GM19023 (cell line): ENCODE results near the gene TMEM144.
"Not testable (repeated sequence)": the region's sequence is repeated elsewhere in the genome, so short reads cannot be mapped to it uniquely, and the experiment has no call there.

ENCODE experiments used
- ATAC-seq: cut with Tn5 transposase; IDR thresholded peaks from one replicate; pipeline ENCODE4 v1.9.1; 2021; ENCODE audit warnings: mild to moderate bottlenecking, moderate library complexity; ENCODE audit not compliant: unreplicated experiment

TMEM144 gene

DNA sequence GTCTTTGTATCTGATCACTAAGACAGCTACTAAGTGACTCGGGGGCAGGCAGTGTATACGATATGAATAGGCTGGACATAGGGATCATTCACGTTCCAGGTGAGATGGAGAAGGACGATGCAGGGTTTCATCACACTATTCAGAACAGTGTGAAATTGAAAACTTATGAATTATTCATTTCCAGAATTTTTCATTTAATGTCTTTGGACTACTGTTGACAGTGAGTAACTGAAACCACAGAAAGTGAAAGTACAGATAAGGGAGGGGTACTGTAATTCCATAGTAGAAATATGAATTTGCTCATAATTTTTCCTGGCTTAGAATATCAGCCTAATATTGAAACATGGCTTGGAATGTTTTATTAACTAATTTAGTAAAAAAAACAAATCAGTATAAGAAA lies 24.4 kb downstream of the TMEM144 start:
- ATAC-seq: no peak

- ATAC-seq: no peak
Measured at GRCh38 chr4:158236304-158237030, 26.2 kb downstream of the TMEM144 start.

DNA sequence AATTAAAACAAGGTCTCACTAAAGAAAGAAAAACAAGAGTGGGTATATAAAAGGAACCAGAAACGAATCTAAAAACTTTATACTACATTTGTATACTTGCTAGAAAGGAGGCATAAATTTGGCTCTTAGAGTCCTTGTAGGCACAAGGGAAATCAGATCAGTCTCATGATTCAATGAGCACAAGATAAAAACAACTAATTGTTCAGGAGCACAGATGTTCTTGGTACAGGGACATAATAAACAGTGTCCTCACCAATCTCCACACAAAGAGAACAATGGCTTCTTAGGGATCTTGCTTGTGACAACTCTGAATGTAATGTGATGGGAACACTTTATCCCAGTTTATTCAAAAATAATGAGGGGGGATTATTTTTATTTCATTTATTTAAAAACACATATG lies 28.3 kb downstream of the TMEM144 start:
- no peak for ATAC-seq

GRCh38 chr4:158239196-158239595 lies 28.9 kb downstream of the TMEM144 start:
- ATAC-seq: no peak

DNA sequence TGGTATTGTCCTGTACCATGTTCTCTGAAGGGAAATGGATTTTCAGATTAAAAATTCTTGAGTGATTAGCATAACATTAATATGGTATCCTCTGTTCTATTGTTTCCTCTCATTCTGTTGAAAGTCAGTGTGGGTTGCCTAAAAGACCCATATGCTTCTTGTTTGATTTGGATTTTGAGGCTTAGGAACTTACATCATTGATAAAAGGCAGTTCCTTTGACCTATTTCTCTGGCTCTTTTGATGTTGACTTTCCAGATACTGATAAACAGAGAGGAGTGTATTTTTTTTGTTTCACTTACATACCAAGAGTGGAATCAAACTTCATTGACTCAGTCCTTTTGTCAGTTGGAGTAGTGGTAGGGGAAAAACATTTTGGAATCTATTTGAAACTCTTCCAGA lies 32.8 kb downstream of the TMEM144 start:
- no peak for ATAC-seq

DNA sequence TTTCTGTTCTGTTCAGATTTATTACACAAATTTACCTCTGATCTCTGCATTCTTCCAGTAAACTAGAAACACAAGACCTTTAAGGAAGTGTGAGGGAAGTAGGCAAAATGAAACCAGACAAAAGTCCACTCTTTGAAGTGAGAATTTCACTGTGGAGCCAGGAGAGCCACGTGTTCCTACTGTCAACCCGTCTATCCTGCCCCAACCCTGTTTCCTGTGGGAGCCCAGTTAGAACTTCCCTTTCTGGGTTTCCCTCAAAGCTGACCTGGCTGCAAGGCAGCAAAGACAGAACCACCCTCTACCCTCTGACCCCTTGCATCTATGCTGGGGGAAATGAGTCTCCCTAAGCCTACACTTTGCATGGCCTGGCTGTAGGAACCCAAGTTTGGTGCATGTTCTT lies 40.0 kb downstream of the TMEM144 start:
- no peak for ATAC-seq

GRCh38 chr4:158253350-158253980 lies 43.2 kb downstream of the TMEM144 start:
- peak; percentile 88 for ATAC-seq

DNA sequence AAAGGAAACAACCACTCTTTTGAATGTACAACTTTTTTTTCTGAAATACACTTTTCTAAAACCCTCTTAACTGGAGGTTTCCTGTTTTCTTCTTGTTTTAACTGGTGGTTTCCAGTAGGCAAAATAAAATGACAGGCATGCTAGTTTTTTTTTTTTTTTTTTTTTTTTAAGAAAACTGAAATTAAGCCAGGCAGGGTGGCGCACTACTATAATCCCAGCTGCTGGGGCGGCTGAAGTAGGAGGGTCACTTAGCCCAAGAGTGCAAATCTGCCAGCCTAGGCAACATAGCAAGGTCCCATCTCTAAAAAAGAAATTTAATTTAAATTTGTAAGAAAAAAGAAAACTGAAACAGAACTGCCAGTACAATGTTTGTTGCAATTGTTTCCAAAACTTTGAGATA lies 44.0 kb downstream of the TMEM144 start:
- ATAC-seq: no peak

GRCh38 chr4:158255727-158256324 lies 45.5 kb downstream of the TMEM144 start:
- no peak for ATAC-seq

- no peak for ATAC-seq
Measured at GRCh38 chr4:158259955-158260575, 49.8 kb downstream of the TMEM144 start.

DNA sequence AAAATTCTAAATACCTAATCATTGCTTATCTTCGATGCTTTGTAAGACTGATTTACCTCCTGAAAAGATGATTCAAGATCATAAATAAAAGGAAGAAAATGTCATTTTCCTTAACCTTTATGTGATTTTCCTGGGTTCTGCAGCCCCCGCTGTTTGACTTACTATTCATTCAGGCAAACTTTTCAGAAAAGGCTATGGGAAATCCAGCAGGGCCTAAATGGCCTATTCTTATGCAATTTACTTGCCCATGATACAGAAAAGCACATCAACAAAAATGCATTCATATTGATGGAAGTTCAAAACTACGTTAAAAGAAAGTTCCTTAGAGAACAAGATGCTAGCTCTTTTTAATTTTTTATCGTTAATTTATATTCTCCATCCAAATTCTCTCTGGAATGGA lies 51.2 kb downstream of the TMEM144 start:
- ATAC-seq: no peak

- ATAC-seq: no peak
Measured at GRCh38 chr4:158268553-158268952, 58.3 kb downstream of the TMEM144 start.

DNA sequence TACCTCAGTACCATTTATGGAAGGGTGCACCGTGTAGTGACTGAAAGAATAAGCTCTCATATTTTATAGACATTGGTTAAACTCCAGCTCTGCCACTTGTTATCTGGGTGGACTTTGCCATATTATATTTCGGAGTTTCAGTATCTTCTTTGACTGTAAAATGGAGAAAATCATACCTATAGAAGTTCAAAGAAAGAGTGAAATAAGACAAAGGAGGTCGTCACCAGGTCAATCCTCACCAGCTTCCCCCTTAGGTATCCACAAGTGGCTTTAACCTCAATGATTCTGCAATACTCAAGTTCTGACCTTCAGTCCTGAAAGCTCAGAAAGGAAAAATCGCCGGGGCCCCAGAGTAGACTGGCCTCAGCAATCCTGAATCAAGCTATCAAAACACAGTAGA lies 64.3 kb downstream of the TMEM144 start:
- ATAC-seq: no peak

DNA sequence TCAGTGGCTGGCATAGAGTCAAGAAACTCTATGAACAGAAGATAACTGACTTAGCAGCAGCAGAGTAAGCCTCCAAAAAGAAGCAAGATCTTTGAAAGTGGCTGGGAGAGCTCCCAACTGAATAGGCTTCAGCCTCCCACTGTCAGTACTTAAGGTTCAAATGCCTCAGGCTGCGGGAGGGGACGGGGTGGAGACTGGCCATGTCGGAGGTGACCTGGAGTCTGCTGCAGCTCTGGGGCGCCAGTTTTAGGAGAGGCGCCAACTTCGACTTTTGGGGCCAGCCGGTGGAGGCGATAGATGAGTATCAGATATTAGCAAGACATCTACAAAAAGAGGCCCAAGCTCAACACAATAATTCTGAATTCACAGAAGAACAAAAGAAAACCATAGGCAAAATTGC lies 67.3 kb downstream of the TMEM144 start:
- no peak for ATAC-seq

DNA sequence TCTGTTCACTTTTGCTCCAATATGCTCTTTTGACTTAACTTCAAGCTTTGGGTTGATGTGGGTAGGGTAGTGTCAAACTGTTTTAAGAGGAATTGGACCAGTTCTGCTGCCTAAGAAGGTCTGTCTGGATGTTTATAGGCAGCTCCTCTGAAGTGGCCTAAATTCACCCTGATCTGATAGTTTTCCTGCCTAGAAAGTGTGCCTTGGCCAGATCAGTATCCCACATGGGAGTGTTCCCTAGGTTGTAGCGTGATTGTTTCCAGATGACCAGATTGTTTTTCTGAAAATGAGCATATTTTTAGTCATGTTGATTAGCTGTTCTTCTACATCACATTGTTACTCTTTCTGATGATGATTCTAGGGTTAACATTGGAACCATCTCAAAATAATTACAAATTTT lies 68.8 kb downstream of the TMEM144 start:
- ATAC-seq: not testable (repeated sequence)

DNA sequence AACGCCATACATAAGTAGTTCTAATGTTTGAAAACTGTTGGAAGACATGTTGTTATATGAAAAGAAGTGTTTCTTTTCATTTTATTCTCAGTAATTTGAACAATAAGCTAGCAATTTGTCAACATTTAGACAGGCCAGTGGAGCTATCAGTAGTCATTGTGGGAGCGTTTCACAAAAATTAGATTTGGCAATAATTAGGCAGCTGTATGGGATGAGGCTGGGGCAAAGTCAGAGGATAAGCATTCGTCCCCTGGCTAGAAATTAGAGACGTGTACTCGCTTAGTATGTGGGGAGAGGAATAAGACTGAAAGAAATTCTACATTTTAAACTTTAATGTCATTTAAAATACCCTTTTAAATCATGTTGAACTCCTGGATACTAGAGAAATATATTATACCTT lies 70.6 kb downstream of the TMEM144 start:
- no peak for ATAC-seq

GRCh38 chr4:158282252-158282651 lies 72.0 kb downstream of the TMEM144 start:
- no peak for ATAC-seq

DNA sequence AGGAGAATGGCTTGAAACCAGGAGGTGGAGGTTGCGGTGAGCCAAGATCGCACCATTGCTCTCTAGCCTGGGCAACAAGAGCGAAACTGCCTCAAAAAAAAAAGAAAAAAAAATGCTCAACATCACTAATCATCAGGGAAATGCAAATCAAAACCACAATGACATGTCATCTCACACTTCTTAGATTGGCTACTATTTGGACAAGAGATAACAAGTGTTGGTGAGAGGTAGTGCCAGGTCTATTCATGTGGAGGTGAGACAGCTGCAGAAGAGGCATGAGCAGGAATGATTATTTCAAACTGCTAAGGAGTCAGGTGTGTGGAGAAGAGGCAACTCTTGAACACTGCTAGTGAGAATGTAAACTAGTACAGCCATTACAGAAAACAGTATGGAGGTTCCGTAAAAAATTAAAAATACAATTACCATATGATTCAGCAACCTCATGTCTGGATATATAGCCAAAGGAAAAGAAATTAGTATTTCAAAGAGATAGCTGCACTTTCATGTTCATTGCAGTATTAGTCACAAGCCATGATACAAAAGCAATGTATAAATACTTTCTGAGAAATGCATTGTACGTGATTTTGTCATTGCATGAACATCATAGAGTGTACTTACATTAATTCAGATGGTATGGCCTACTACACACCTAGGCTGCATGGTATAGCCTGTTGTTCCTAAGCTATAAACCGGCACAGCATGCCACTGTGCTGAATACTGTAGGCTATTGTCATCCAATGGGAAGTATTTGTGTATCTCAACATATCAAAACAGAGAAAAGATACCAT lies 75.3 kb downstream of the TMEM144 start:
- ATAC-seq: no peak

DNA sequence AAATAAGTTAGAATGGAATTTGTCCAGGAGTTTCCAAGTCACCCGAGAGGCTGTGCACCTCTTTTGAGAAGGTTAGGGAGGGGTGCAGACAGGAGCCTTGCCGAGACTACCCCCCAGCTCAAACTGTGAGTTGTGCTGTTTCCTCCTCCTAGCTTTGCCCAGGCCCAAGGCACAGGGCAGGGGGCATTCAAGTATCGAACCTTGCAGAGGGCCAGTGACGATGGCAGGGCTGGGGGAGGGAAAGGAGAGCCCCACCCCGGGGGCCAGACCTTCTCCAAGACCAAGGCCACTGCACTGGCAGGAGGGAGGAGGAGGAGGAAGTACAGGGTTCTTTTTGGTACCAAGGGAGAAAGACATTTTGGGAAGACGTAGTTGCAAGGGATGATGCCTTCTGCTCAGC lies 80.6 kb downstream of the TMEM144 start:
- no peak for ATAC-seq

- no peak for ATAC-seq
Measured at GRCh38 chr4:158291334-158292055, 81.2 kb downstream of the TMEM144 start.
